Ascending aorta (tissue), 2 donors: ENCODE results near the gene IFITM10. TPM values are rescaled to one million over a fixed set of nuclear protein-coding genes. Genes with fewer than 3 reads are reported as not detected.
A peak's percentile ranks its signal among the peaks of the same experiment; 100 is the strongest.

Experiments used
- DNase-seq, 2 donors: peaks; one replicate each; pipeline ENCODE4 v3.0.0-alpha.2; 2019; ENCODE audit warnings: low spot score in 2 of 2
- H3K27ac ChIP-seq, 2 donors: fragments of 200-600 bp; sonication (generic); one replicate each; pipeline ENCODE4 v1.5.1; 2016 to 2017; ENCODE audit warnings: mild to moderate bottlenecking in 1 of 2
- H3K27me3 ChIP-seq: fragments of 200-600 bp; sonication (generic); one replicate; pipeline ENCODE4 v1.5.1; 2017
- H3K36me3 ChIP-seq, 2 donors: fragments of 200-600 bp; sonication (generic); one replicate each; pipeline ENCODE4 v1.5.1; 2016
- H3K4me1 ChIP-seq, 2 donors: fragments of 200-600 bp; sonication (generic); one replicate each; pipeline ENCODE4 v1.5.1; 2016 to 2017; ENCODE audit warnings: mild to moderate bottlenecking in 1 of 2
- H3K4me3 ChIP-seq, 2 donors: fragments of 200-600 bp; sonication (generic); one replicate each; pipeline ENCODE4 v1.5.1; 2016 to 2017; ENCODE audit warnings: mild to moderate bottlenecking in 1 of 2
- H3K9me3 ChIP-seq, 2 donors: fragments of 200-600 bp; sonication (generic); one replicate each; pipeline ENCODE4 v1.5.1; 2016
- intact Hi-C: fragments of 100-400 bp; cut with DNase I; formaldehyde crosslinking; loops from one replicate; pipeline ENCODE4 v1.15.1; 2023
- total RNA-seq: library from RNA; depleted of rRNA; stranded (reverse); fragments of >200 nt; gene quantifications from one replicate; pipeline ENCODE4 v1.1.0, GENCODE V29; 2016
- TF ChIP-seq, protein P1 (sequence below), 3 experiments: fragments of 200-600 bp in 2 of 3; fragments of 450-650 bp in 1 of 3; sonication (generic) in 2 of 3; IDR thresholded peaks; one replicate each; pipeline ENCODE4 v1.5.1; 2016 to 2019; ENCODE audit warnings: antibody characterized with exemption in 3 of 3, mild to moderate bottlenecking in 1 of 3, moderate library complexity in 1 of 3

Gene IFITM10
- 2.9 TPM for total RNA-seq

- Histone ChIP-seq H3K4me1 (peaks cover 18 to 34% of the 10 kb centered on the region in 2 donors), H3K36me3 (peaks cover 29 to 35% of the 10 kb centered on the region in 2 donors), H3K27ac (peak within 1 kb of the TSS; percentile 96 to 97), H3K27me3 (no peaks in the 10 kb centered on the region), H3K4me3 (peak within 1 kb of the TSS; percentile 68 to 80), H3K9me3 (no peaks in the 10 kb centered on the region)
- intact Hi-C loops = loop anchor here (1.0 to 5.0 kb wide), 3 partner anchors 80 to 203 kb away; no protein-coding TSS in a partner anchor
- TF ChIP-seq, protein P1, sequence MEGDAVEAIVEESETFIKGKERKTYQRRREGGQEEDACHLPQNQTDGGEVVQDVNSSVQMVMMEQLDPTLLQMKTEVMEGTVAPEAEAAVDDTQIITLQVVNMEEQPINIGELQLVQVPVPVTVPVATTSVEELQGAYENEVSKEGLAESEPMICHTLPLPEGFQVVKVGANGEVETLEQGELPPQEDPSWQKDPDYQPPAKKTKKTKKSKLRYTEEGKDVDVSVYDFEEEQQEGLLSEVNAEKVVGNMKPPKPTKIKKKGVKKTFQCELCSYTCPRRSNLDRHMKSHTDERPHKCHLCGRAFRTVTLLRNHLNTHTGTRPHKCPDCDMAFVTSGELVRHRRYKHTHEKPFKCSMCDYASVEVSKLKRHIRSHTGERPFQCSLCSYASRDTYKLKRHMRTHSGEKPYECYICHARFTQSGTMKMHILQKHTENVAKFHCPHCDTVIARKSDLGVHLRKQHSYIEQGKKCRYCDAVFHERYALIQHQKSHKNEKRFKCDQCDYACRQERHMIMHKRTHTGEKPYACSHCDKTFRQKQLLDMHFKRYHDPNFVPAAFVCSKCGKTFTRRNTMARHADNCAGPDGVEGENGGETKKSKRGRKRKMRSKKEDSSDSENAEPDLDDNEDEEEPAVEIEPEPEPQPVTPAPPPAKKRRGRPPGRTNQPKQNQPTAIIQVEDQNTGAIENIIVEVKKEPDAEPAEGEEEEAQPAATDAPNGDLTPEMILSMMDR (IDR thresholded peaks at IDR 0.05) = no peak
- no peak for DNase-seq
Measured at GRCh38 chr11:1750481-1750839, at the start of gene IFITM10. TSS of gene IFITM10 (minus strand) at chr11:1750595. CDS start at chr11:1750442, 153 bp downstream.

DNA sequence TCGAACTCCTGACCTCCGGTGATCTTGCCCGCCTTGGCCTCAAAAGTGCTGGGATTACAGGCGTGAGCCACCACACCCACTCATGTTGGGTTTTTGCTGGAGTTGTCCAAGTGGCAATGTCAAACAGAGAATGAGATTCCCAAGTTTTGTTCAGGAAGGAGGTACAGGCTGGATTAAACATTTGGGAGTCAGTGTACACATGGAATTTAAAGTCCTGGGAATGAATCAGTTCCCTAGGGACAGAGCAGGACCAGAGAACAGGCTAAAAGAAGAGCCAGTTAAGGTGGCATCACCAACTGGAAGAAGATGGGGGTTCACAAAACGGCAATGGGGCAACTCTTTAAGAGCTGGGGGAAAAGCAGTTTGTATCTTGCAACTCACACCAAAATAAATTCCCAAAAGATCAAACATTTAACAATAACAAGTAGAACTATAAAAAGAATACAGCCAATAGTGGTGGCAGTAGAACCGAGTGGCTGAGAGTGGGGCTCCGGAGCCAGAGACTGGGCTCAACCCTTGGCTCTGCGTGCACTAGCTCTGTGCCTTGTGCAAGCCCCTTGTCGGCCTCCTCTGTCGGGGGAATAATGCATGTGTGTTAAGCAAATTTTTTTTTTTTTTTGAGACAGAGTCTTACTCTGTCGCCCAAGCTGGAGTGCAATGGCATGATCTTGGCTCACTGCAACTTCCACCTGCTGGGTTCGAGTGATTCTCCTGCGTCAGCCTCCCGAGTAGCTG lies 47.2 kb upstream of the IFITM10 start:
- Histone ChIP-seq H3K27ac (no peak overlapping the region), H3K4me1 (no peaks in the 10 kb centered on the region), H3K9me3 (no peaks in the 10 kb centered on the region), H3K36me3 (no peaks in the 10 kb centered on the region), H3K27me3 (no peaks in the 10 kb centered on the region), H3K4me3 (no peak overlapping the region)
- intact Hi-C loops = no loop called here
- TF ChIP-seq, protein P1 (IDR thresholded peaks at IDR 0.05) = no peak
- no peak for DNase-seq

DNA sequence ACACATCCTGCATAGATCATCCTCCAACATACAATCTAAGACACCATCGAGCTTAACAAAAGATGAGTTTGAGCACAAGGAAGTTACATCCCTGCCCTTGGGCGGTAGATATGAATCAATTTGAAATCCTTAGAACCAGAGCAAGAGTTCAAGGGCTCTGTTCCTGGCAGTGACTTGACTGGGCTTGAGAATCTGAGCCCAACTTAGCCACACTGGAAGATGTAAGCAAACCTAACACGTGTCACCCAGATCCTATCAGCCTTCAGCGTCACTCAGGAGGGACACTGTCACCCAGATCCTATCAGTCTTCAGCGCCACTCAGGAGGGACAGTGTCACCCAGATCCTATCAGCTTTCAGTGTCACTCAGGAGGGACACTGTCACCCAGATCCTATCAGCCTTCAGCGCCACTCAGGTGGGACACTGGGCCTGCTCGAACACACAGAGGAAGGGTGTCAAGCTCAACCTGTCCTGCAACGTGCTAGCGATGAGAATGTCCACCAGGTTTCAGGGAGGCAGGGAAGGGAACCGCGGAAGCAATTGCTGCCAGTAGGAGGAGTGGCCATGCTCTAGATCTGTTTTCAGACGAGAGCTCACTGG lies 46.1 kb upstream of the IFITM10 start:
- H3K4me3 ChIP-seq = no peak overlapping the region
- H3K36me3 ChIP-seq = no peaks in the 10 kb centered on the region
- DNase-seq = no peak
- TF ChIP-seq, protein P1 (IDR thresholded peaks at IDR 0.05) = no peak
- H3K27me3 ChIP-seq = no peaks in the 10 kb centered on the region
- H3K27ac ChIP-seq = no peak overlapping the region
- H3K4me1 ChIP-seq = no peaks in the 10 kb centered on the region
- intact Hi-C loops = no loop called here
- no peaks in the 10 kb centered on the region for H3K9me3 ChIP-seq

- intact Hi-C loops = no loop called here
- no peak for DNase-seq
- H3K27me3 ChIP-seq = no peaks in the 10 kb centered on the region
Measured at GRCh38 chr11:1793081-1793480, 42.7 kb upstream of the IFITM10 start.

GRCh38 chr11:1792461-1792860 lies 42.1 kb upstream of the IFITM10 start:
- TF ChIP-seq, protein P1 (IDR thresholded peaks at IDR 0.05) = no peak

More at GRCh38 chr11:1793081-1793480, 42.7 kb upstream of the IFITM10 start:
- no peaks in the 10 kb centered on the region for H3K4me1 ChIP-seq
- H3K36me3 ChIP-seq = no peaks in the 10 kb centered on the region
- TF ChIP-seq, protein P1 (IDR thresholded peaks at IDR 0.05) = no peak
- no peak overlapping the region for H3K27ac ChIP-seq
- H3K4me3 ChIP-seq = no peak overlapping the region
- no peaks in the 10 kb centered on the region for H3K9me3 ChIP-seq

More at GRCh38 chr11:1792461-1792860, 42.1 kb upstream of the IFITM10 start:
- intact Hi-C loops = no loop called here
- Histone ChIP-seq H3K27me3 (no peaks in the 10 kb centered on the region), H3K4me3 (no peak overlapping the region), H3K36me3 (no peaks in the 10 kb centered on the region), H3K9me3 (no peaks in the 10 kb centered on the region), H3K27ac (no peak overlapping the region), H3K4me1 (no peaks in the 10 kb centered on the region)
- no peak for DNase-seq
